DOHH2 (cell line): Measurements from ENCODE around the gene NCKAP5.

Experiments used
- H3F3A ChIP-seq: fragments of 200-600 bp; sonication (generic), shearing (Covaris generic); 2 replicates; pipeline ENCODE4 v1.6.0; 2016; ENCODE audit warnings: antibody characterized with exemption, mild to moderate bottlenecking; ENCODE audit not compliant: control insufficient read depth, insufficient read depth
- H3K27ac ChIP-seq: fragments of 200-600 bp; sonication (generic); 2 replicates; pipeline ENCODE4 v1.5.1; 2014; ENCODE audit warnings: low read depth, mild to moderate bottlenecking, low read length, moderate library complexity
- H3K27me3 ChIP-seq: fragments of 200-600 bp; sonication (generic); 2 replicates; pipeline ENCODE4 v1.6.1; 2014; ENCODE audit warnings: mild to moderate bottlenecking, low read length, mixed read lengths; ENCODE audit not compliant: control insufficient read depth
- H3K36me3 ChIP-seq: fragments of 200-600 bp; sonication (generic); 2 replicates; pipeline ENCODE4 v1.6.1; 2014; ENCODE audit warnings: mild to moderate bottlenecking, low read length, moderate library complexity, mixed read lengths; ENCODE audit not compliant: control insufficient read depth
- H3K4me1 ChIP-seq: fragments of 200-600 bp; sonication (generic); 2 replicates; pipeline ENCODE4 v1.6.1; 2014; ENCODE audit warnings: mild to moderate bottlenecking, low read length, mixed read lengths; ENCODE audit not compliant: control insufficient read depth
- H3K4me2 ChIP-seq: fragments of 200-600 bp; sonication (generic); 2 replicates; pipeline ENCODE4 v1.6.0; 2014; ENCODE audit warnings: mild to moderate bottlenecking, low read length, moderate library complexity
- H3K4me3 ChIP-seq: fragments of 200-600 bp; sonication (generic); 2 replicates; pipeline ENCODE4 v1.5.1; 2014; ENCODE audit warnings: mild to moderate bottlenecking, low read length, mixed read lengths
- H3K79me2 ChIP-seq: fragments of 200-600 bp; sonication (generic); 2 replicates; pipeline ENCODE4 v1.6.1; 2014; ENCODE audit warnings: mild to moderate bottlenecking, low read length, mixed read lengths; ENCODE audit not compliant: control insufficient read depth
- H3K9me2 ChIP-seq: fragments of 200-600 bp; sonication (generic); replicated peaks from 2 replicates; pipeline ENCODE4 v1.6.1; 2014; ENCODE audit warnings: mild to moderate bottlenecking, low read length, mixed read lengths; ENCODE audit not compliant: control insufficient read depth
- H3K9me3 ChIP-seq: fragments of 200-600 bp; sonication (generic); 2 replicates; pipeline ENCODE4 v1.6.1; 2014; ENCODE audit warnings: antibody characterized with exemption, low read length, mixed read lengths; ENCODE audit not compliant: control insufficient read depth, insufficient read depth
- H4K20me1 ChIP-seq: fragments of 200-600 bp; sonication (generic); 2 replicates; pipeline ENCODE4 v1.6.0; 2014; ENCODE audit warnings: low read depth, mild to moderate bottlenecking, antibody characterized with exemption, low read length, moderate library complexity; ENCODE audit not compliant: control insufficient read depth, insufficient read depth
- CTCF ChIP-seq: fragments of 200-600 bp; sonication (generic); IDR thresholded peaks from one replicate; pipeline ENCODE4 v1.5.1; 2014; ENCODE audit warnings: antibody characterized with exemption, mild to moderate bottlenecking, low read depth, low read length; ENCODE audit not compliant: poor library complexity, severe bottlenecking
- EZH2phosphoT487 ChIP-seq: fragments of 200-600 bp; sonication (generic); IDR thresholded peaks from 2 replicates; pipeline ENCODE4 v1.6.1; 2017; ENCODE audit warnings: borderline replicate concordance, mild to moderate bottlenecking, antibody characterized with exemption, low read length, moderate library complexity, mixed read lengths

The NCKAP5 gene

GRCh38 chr2:133532919-133533318 lies 35.3 kb downstream of the NCKAP5 start:
- Histone ChIP-seq H3K9me2 (no peaks in the 10 kb centered on the region), H3F3A (no peaks in the 10 kb centered on the region), H3K4me1 (no peaks in the 10 kb centered on the region), H3K36me3 (no peaks in the 10 kb centered on the region), H3K27me3 (no peaks in the 10 kb centered on the region), H4K20me1 (no peaks in the 10 kb centered on the region), H3K79me2 (no peaks in the 10 kb centered on the region), H3K4me2 (no peak overlapping the region), H3K4me3 (no peak overlapping the region), H3K27ac (no peak overlapping the region), H3K9me3 (no peaks in the 10 kb centered on the region)
- TF ChIP-seq CTCF (no peak), EZH2phosphoT487 (no peak)

- H4K20me1 ChIP-seq = no peaks in the 10 kb centered on the region
- H3K36me3 ChIP-seq = no peaks in the 10 kb centered on the region
- no peak overlapping the region for H3K27ac ChIP-seq
- TF ChIP-seq EZH2phosphoT487 (no peak), CTCF (no peak)
- no peaks in the 10 kb centered on the region for H3K79me2 ChIP-seq
- H3K9me2 ChIP-seq = no peaks in the 10 kb centered on the region
- no peaks in the 10 kb centered on the region for H3F3A ChIP-seq
- H3K4me1 ChIP-seq = no peaks in the 10 kb centered on the region
- H3K27me3 ChIP-seq = no peaks in the 10 kb centered on the region
- no peak overlapping the region for H3K4me3 ChIP-seq
- no peaks in the 10 kb centered on the region for H3K9me3 ChIP-seq
- H3K4me2 ChIP-seq = no peak overlapping the region
These were observed 36.9 kb downstream of the NCKAP5 start for GRCh38 chr2:133531382-133531781.

GRCh38 chr2:133530645-133531044 lies 37.6 kb downstream of the NCKAP5 start:
- Histone ChIP-seq H3K4me3 (no peak overlapping the region), H3F3A (no peaks in the 10 kb centered on the region), H3K27ac (no peak overlapping the region), H3K9me3 (no peaks in the 10 kb centered on the region), H3K36me3 (no peaks in the 10 kb centered on the region), H3K4me2 (no peak overlapping the region), H3K9me2 (no peaks in the 10 kb centered on the region), H3K79me2 (no peaks in the 10 kb centered on the region), H4K20me1 (no peaks in the 10 kb centered on the region), H3K4me1 (no peaks in the 10 kb centered on the region), H3K27me3 (no peaks in the 10 kb centered on the region)
- TF ChIP-seq CTCF = no peak
- no peak for TF ChIP-seq EZH2phosphoT487
